Naive thymus-derived CD4-positive, alpha-beta T cell (primary cell): ENCODE results near the gene MFSD2A. TPM values are rescaled to one million over a fixed set of nuclear protein-coding genes. Genes with fewer than 3 reads are reported as not detected.
A peak's percentile ranks its signal among the peaks of the same experiment; 100 is the strongest.

Source experiments
- ATAC-seq: fragments of 150-1000 bp; cut with Tn5 transposase; 2 replicates; pipeline ENCODE4 v1.10.0; 2021; ENCODE audit warnings: mild to moderate bottlenecking, moderate library complexity
- CTCF ChIA-PET: fragments of 350-600 bp; sonication (Branson Sonifier 250); formaldehyde crosslinking; loops from one replicate; lab custom pipeline; 2021; ENCODE audit warnings: antibody characterized with exemption; lab: Charles Lee
- POLR2A ChIA-PET: fragments of 350-600 bp; sonication (Branson Sonifier 250); formaldehyde crosslinking; loops from one replicate; lab custom pipeline; 2021; ENCODE audit warnings: antibody characterized with exemption, inconsistent platforms; lab: Charles Lee
- DNase-seq, 9 donors: peaks; one replicate each; pipeline versions ENCODE4 v3.0.0 to v3.0.0-alpha.2; 2020 to 2022; ENCODE audit warnings: mixed read lengths in 1 of 9
- H3K27ac ChIP-seq: one replicate; pipeline ENCODE4 v1.7.0; 2013; ENCODE audit warnings: mild to moderate bottlenecking, low read depth, low read length, moderate library complexity
- H3K27me3 ChIP-seq, 2 donors: one replicate each; pipeline ENCODE4 v1.7.0; 2013; ENCODE audit warnings: low read length in 2 of 2, mild to moderate bottlenecking in 2 of 2, moderate library complexity in 2 of 2; ENCODE audit not compliant: control insufficient read depth in 2 of 2, insufficient read depth in 2 of 2
- H3K36me3 ChIP-seq, 3 experiments: 1 replicate in 2 of 3; 2 replicates in 1 of 3; pipeline ENCODE4 v1.7.0; 2013; ENCODE audit warnings: low read length in 3 of 3, mild to moderate bottlenecking in 3 of 3, moderate library complexity in 1 of 3; ENCODE audit not compliant: insufficient read depth in 3 of 3, control insufficient read depth in 2 of 3
- H3K4me1 ChIP-seq, 2 donors: one replicate each; pipeline ENCODE4 v1.7.0; 2013; ENCODE audit warnings: low read length in 2 of 2, mild to moderate bottlenecking in 2 of 2, moderate library complexity in 1 of 2; ENCODE audit not compliant: control insufficient read depth in 2 of 2, insufficient read depth in 2 of 2
- H3K4me3 ChIP-seq: 2 replicates; pipeline ENCODE4 v1.7.0; 2013; ENCODE audit warnings: mild to moderate bottlenecking, low read length
- H3K9me3 ChIP-seq, 3 experiments: 1 replicate in 2 of 3; 2 replicates in 1 of 3; pipeline ENCODE4 v1.7.0; 2013; ENCODE audit warnings: low read length in 3 of 3; ENCODE audit not compliant: control insufficient read depth in 2 of 3
- H3K27ac Mint-ChIP-seq, 9 donors: one replicate each; pipeline ENCODE4 v1.8.0; 2020 to 2022; ENCODE audit warnings: mixed read lengths in 9 of 9, mild to moderate bottlenecking in 8 of 9, moderate library complexity in 5 of 9, inconsistent platforms in 2 of 9
- H3K27me3 Mint-ChIP-seq, 5 donors: one replicate each; pipeline ENCODE4 v1.8.0; 2021 to 2022; ENCODE audit warnings: mixed read lengths in 5 of 5, mild to moderate bottlenecking in 1 of 5
- H3K36me3 Mint-ChIP-seq, 5 donors: one replicate each; pipeline ENCODE4 v1.8.0; 2020 to 2022; ENCODE audit warnings: mixed read lengths in 5 of 5, mild to moderate bottlenecking in 3 of 5, inconsistent platforms in 1 of 5
- H3K4me1 Mint-ChIP-seq, 7 donors: one replicate each; pipeline ENCODE4 v1.8.0; 2020 to 2022; ENCODE audit warnings: mixed read lengths in 7 of 7, mild to moderate bottlenecking in 3 of 7, inconsistent platforms in 1 of 7
- H3K4me3 Mint-ChIP-seq, 10 donors: one replicate each; pipeline ENCODE4 v1.8.0; 2020 to 2022; ENCODE audit warnings: mild to moderate bottlenecking in 10 of 10, mixed read lengths in 10 of 10, moderate library complexity in 6 of 10, inconsistent platforms in 2 of 10
- H3K9me3 Mint-ChIP-seq, 11 donors: one replicate each; pipeline ENCODE4 v1.8.0; 2020 to 2022; ENCODE audit warnings: mixed read lengths in 11 of 11, mild to moderate bottlenecking in 4 of 11, inconsistent platforms in 1 of 11, moderate library complexity in 1 of 11
- intact Hi-C, 2 donors: fragments of 100-400 bp; cut with micrococcal nuclease; formaldehyde crosslinking; loops; one replicate each; pipeline ENCODE4 v1.15.1; 2023
- polyA plus RNA-seq, 2 donors: library from polyadenylated mRNA; unstranded; fragments of 300-500 nt; fragmentation: Illumina TruSeq; gene quantifications; one replicate each; pipeline ENCODE4 v1.2.3, GENCODE V29; 2021
- total RNA-seq, 6 experiments: library from RNA in 5 of 6; stranded (reverse) in 5 of 6; gene quantifications; 1 replicate in 5 of 6; 2 replicates in 1 of 6; pipeline ENCODE4 v1.2.3 and lab custom pipeline; 2021 to 2026

The MFSD2A gene
- total and polyA plus RNA-seq, 7 experiments from 2014 or later = 0.14 to 8.7 (median 1.9) TPM

GRCh38 chr1:39915499-39916129 lies 39.3 kb upstream of the MFSD2A start:
- no peak for DNase-seq
- POLR2A ChIA-PET = interaction anchor here (0.6 kb wide), 2 partner anchors 85 to 132 kb away, joined by 3 to 4 read pairs; no protein-coding TSS in a partner anchor

GRCh38 chr1:39917825-39918224 lies 37.1 kb upstream of the MFSD2A start:
- Mint-ChIP-seq H3K9me3 (no peaks in the 10 kb centered on the region), H3K4me1 (peaks cover 0 to 4% (median 0%) of the 10 kb centered on the region in 7 donors)
- intact Hi-C loops = no loop called here

More at GRCh38 chr1:39915499-39916129, 39.3 kb upstream of the MFSD2A start:
- intact Hi-C loops = no loop called here
- Histone ChIP-seq H3K4me3 (no peak overlapping the region), H3K27ac (no peak overlapping the region), H3K9me3 (no peaks in the 10 kb centered on the region), H3K36me3 (no peaks in the 10 kb centered on the region), H3K27me3 (no peaks in the 10 kb centered on the region), H3K4me1 (no peaks in the 10 kb centered on the region)
- H3K4me1 Mint-ChIP-seq = peaks cover 0 to 4% (median 0%) of the 10 kb centered on the region in 7 donors
- no peaks in the 10 kb centered on the region for H3K9me3 Mint-ChIP-seq
- CTCF ChIA-PET = interaction anchor here (0.5 to 1.5 kb wide), 3 partner anchors 55 to 117 kb away, joined by 3 to 5 read pairs (median 4); no protein-coding TSS in a partner anchor
- H3K27me3 Mint-ChIP-seq = peaks cover 5 to 13% (median 9%) of the 10 kb centered on the region in 5 donors
- no peak overlapping the region for H3K27ac Mint-ChIP-seq
- ATAC-seq = no peak
- peaks cover 0 to 3% (median 0%) of the 10 kb centered on the region in 5 donors for H3K36me3 Mint-ChIP-seq
- H3K4me3 Mint-ChIP-seq = no peak overlapping the region

GRCh38 chr1:39919545-39919944 lies 35.4 kb upstream of the MFSD2A start:
- no peaks in the 10 kb centered on the region for H3K36me3 Mint-ChIP-seq
- H3K9me3 Mint-ChIP-seq = no peaks in the 10 kb centered on the region
- intact Hi-C loops = loop anchor here (1.0 kb wide), 3 partner anchors 36 to 113 kb away; partner anchors contain the start of gene MFSD2A (in 1 of the 2)
- no peak overlapping the region for H3K27ac Mint-ChIP-seq
- Histone ChIP-seq H3K27me3 (no peaks in the 10 kb centered on the region), H3K9me3 (no peaks in the 10 kb centered on the region), H3K4me3 (no peak overlapping the region), H3K4me1 (no peaks in the 10 kb centered on the region), H3K27ac (no peak overlapping the region), H3K36me3 (no peaks in the 10 kb centered on the region)
- POLR2A ChIA-PET = interaction anchor here (0.6 to 1.4 kb wide), 5 partner anchors 53 to 144 kb away, joined by 3 to 4 read pairs (median 3); no protein-coding TSS in a partner anchor
- H3K4me1 Mint-ChIP-seq = peaks cover 0 to 4% (median 0%) of the 10 kb centered on the region in 7 donors
- no peak overlapping the region for H3K4me3 Mint-ChIP-seq
- ATAC-seq = peak; percentile 93
- H3K27me3 Mint-ChIP-seq = peaks cover 0 to 8% (median 4%) of the 10 kb centered on the region in 5 donors
- DNase-seq = peak in 8 of 9 donors; percentile 48 to 76 (median 67)
- CTCF ChIA-PET = interaction anchor here (0.6 to 5.2 kb wide), 15 partner anchors 19 to 1152 kb away, joined by 3 to 61 read pairs (median 3); no protein-coding TSS in a partner anchor

More at GRCh38 chr1:39917825-39918224, 37.1 kb upstream of the MFSD2A start:
- DNase-seq (no peak), ATAC-seq (no peak)
- Mint-ChIP-seq H3K4me3 (no peak overlapping the region), H3K27me3 (peaks cover 0 to 9% (median 6%) of the 10 kb centered on the region in 5 donors), H3K27ac (no peak overlapping the region), H3K36me3 (no peaks in the 10 kb centered on the region)
- H3K4me1 ChIP-seq = no peaks in the 10 kb centered on the region
- H3K27ac ChIP-seq = no peak overlapping the region
- H3K4me3 ChIP-seq = no peak overlapping the region
- no peaks in the 10 kb centered on the region for H3K9me3 ChIP-seq
- ChIA-PET CTCF (interaction anchor here (5.2 kb wide), 1 partner anchor 56 kb away, joined by 61 read pairs; no protein-coding TSS in a partner anchor), POLR2A (no interaction called here)
- no peaks in the 10 kb centered on the region for H3K27me3 ChIP-seq
- no peaks in the 10 kb centered on the region for H3K36me3 ChIP-seq

GRCh38 chr1:39922251-39922688 lies 32.7 kb upstream of the MFSD2A start:
- peak overlapping the region in 1 of 9 donors; percentile 49 for H3K27ac Mint-ChIP-seq
- Histone ChIP-seq H3K4me3 (no peak overlapping the region), H3K4me1 (no peaks in the 10 kb centered on the region), H3K27ac (no peak overlapping the region), H3K9me3 (no peaks in the 10 kb centered on the region), H3K36me3 (no peaks in the 10 kb centered on the region), H3K27me3 (no peaks in the 10 kb centered on the region)
- no peaks in the 10 kb centered on the region for H3K9me3 Mint-ChIP-seq
- H3K27me3 Mint-ChIP-seq = peaks cover 0 to 9% (median 4%) of the 10 kb centered on the region in 5 donors
- CTCF ChIA-PET = interaction anchor here (1.4 kb wide), 1 partner anchor 23 kb away, joined by 3 read pairs; no protein-coding TSS in a partner anchor
- H3K4me1 Mint-ChIP-seq = peaks cover 0 to 3% (median 0%) of the 10 kb centered on the region in 7 donors
- ATAC-seq (no peak), DNase-seq (no peak)
- intact Hi-C loops = no loop called here
- no peaks in the 10 kb centered on the region for H3K36me3 Mint-ChIP-seq
- H3K4me3 Mint-ChIP-seq = no peak overlapping the region
- POLR2A ChIA-PET = no interaction called here

DNA sequence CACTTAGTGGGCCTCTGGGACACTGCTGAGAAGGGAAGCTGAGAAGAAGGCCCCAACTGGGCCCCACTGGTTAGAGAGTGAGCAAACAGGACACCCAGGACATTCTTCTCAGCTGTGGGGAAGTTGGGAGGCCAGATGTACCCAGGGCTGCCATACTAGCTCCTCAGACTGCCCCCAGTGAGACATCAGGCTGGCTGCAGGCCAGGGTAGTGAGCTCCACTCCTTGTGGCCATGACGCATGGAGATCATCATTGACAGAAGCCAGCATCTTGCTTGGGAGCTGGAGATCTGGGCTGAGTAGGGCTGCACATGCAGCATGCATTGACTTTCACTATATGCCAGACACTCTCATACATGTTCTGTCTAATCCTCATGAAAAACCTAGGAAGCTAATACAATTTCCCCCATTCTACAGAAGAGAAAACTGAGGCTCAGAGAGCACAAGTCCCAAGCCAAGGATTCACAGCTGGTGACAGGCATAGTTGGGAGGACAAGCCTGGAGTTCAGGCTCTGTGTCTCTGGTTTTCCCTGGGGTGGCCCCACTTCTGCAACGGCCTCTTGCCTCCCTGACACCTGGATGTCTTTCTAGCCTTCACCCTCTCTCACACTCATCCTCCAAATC lies 29.1 kb upstream of the MFSD2A start:
- DNase-seq (no peak), ATAC-seq (peak; percentile 66)
- H3K27me3 Mint-ChIP-seq = peaks cover 0 to 4% (median 0%) of the 10 kb centered on the region in 5 donors
- intact Hi-C loops = no loop called here
- Histone ChIP-seq H3K9me3 (no peaks in the 10 kb centered on the region), H3K27ac (no peak overlapping the region), H3K4me1 (no peaks in the 10 kb centered on the region), H3K36me3 (no peaks in the 10 kb centered on the region), H3K4me3 (no peak overlapping the region), H3K27me3 (no peaks in the 10 kb centered on the region)
- no peaks in the 10 kb centered on the region for H3K36me3 Mint-ChIP-seq
- ChIA-PET CTCF (interaction anchor here (1.1 kb wide), 1 partner anchor 48 kb away, joined by 3 read pairs; no protein-coding TSS in a partner anchor), POLR2A (interaction anchor here (0.5 kb wide), 1 partner anchor 107 kb away, joined by 3 read pairs; no protein-coding TSS in a partner anchor)
- H3K27ac Mint-ChIP-seq = no peak overlapping the region
- H3K4me3 Mint-ChIP-seq = no peak overlapping the region
- no peaks in the 10 kb centered on the region for H3K9me3 Mint-ChIP-seq
- H3K4me1 Mint-ChIP-seq = peaks cover 0 to 3% (median 0%) of the 10 kb centered on the region in 7 donors

DNA sequence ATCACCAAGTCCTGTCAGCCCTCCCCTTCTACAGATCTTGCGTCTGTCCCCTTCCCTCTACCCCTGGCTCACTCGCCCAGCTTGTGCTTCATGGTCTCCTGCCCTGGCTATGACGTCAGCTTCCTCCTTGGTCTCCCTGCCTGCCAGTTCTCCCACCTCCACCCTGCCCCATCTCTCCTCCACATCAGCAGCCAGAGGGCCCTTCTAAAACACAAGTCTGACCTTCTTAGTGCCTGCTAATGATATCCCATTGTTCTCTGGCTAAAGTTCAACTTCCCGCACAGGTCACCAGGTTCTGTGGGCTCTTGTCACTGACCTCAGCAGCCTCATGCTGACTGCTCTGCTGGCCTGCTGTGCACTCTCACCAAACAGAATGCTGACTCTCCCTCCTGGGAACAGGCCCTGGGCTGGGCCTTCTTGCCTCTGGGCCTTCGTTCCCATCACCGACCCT lies 28.6 kb upstream of the MFSD2A start:
- no peak overlapping the region for H3K27ac Mint-ChIP-seq
- CTCF ChIA-PET = interaction anchor here (1.1 kb wide), 1 partner anchor 48 kb away, joined by 3 read pairs; no protein-coding TSS in a partner anchor
- POLR2A ChIA-PET = no interaction called here
- Histone ChIP-seq H3K27ac (no peak overlapping the region), H3K27me3 (no peaks in the 10 kb centered on the region), H3K4me3 (no peak overlapping the region), H3K4me1 (no peaks in the 10 kb centered on the region), H3K36me3 (no peaks in the 10 kb centered on the region), H3K9me3 (no peaks in the 10 kb centered on the region)
- H3K4me1 Mint-ChIP-seq = peaks cover 0 to 3% (median 0%) of the 10 kb centered on the region in 7 donors
- H3K9me3 Mint-ChIP-seq = no peaks in the 10 kb centered on the region
- ATAC-seq (no peak), DNase-seq (no peak)
- intact Hi-C loops = no loop called here
- H3K36me3 Mint-ChIP-seq = no peaks in the 10 kb centered on the region
- peaks cover 0 to 4% (median 0%) of the 10 kb centered on the region in 5 donors for H3K27me3 Mint-ChIP-seq
- H3K4me3 Mint-ChIP-seq = no peak overlapping the region
